Sigmoid colon (tissue), 7 donors: ENCODE measurements around the gene CUTC. TPM values are rescaled to one million over a fixed set of nuclear protein-coding genes. Genes with fewer than 3 reads are reported as not detected.

Experiments used
- DNase-seq: peaks from one replicate; pipeline ENCODE4 v3.0.0-alpha.2; 2019
- H3K27ac ChIP-seq, 4 donors: fragments of 200-600 bp; sonication (generic); one replicate each; pipeline ENCODE4 v1.5.1; 2016 to 2019; ENCODE audit warnings: mild to moderate bottlenecking in 1 of 4
- H3K27me3 ChIP-seq, 3 donors: fragments of 200-600 bp; sonication (generic); one replicate each; pipeline ENCODE4 v1.5.1; 2019; ENCODE audit warnings: mild to moderate bottlenecking in 1 of 3
- H3K36me3 ChIP-seq, 4 donors: fragments of 200-600 bp; sonication (generic); one replicate each; pipeline ENCODE4 v1.5.1; 2016 to 2019
- H3K4me1 ChIP-seq, 4 donors: fragments of 200-600 bp; sonication (generic); one replicate each; pipeline ENCODE4 v1.5.1; 2017 to 2019
- H3K4me3 ChIP-seq, 4 donors: fragments of 200-600 bp; sonication (generic); one replicate each; pipeline ENCODE4 v1.5.1; 2017 to 2019; ENCODE audit warnings: mild to moderate bottlenecking in 2 of 4, moderate library complexity in 1 of 4
- H3K9me3 ChIP-seq, 4 donors: fragments of 200-600 bp in 3 of 4; sonication (generic) in 3 of 4; one replicate each; pipeline versions ENCODE4 v1.5.1 to v1.6.1; 2013 to 2019
- CTCF ChIP-seq, 4 experiments: fragments of 450-650 bp in 3 of 4; fragments of 200-600 bp in 1 of 4; IDR thresholded peaks; one replicate each; pipeline ENCODE4 v1.5.1; 2016 to 2019; ENCODE audit warnings: antibody characterized with exemption in 4 of 4, mild to moderate bottlenecking in 3 of 4, moderate library complexity in 2 of 4
- EP300 ChIP-seq, 4 donors: sonication (generic); formaldehyde crosslinking; IDR thresholded peaks; one replicate each; pipeline ENCODE4 v1.6.1; 2017; ENCODE audit warnings: antibody characterized with exemption in 4 of 4
- POLR2A ChIP-seq, 2 donors: fragments of 450-650 bp; IDR thresholded peaks; one replicate each; pipeline ENCODE4 v1.6.1; 2016; ENCODE audit warnings: antibody characterized with exemption in 2 of 2, mild to moderate bottlenecking in 2 of 2, moderate library complexity in 2 of 2
- POLR2AphosphoS5 ChIP-seq, 4 donors: sonication (generic); formaldehyde crosslinking; IDR thresholded peaks; one replicate each; pipeline ENCODE4 v1.6.1; 2017; ENCODE audit warnings: antibody characterized with exemption in 4 of 4
- WGBS, 2 donors: extraction: QIAGEN DNeasy Blood & Tissue Kit; methylation state at CpG; one replicate each; pipeline ENCODE4 v1.1.7; 2013; 5-methylcytosine and 5-hydroxymethylcytosine counted together
- intact Hi-C: fragments of 100-400 bp; cut with DNase I; formaldehyde crosslinking; loops from one replicate; pipeline ENCODE4 v1.15.1; 2023
- polyA plus RNA-seq, 3 donors: library from polyadenylated mRNA; stranded (reverse); fragments of 200-250 nt; gene quantifications; one replicate each; pipeline ENCODE4 v1.2.3, GENCODE V29; 2013
- total RNA-seq, 4 donors: library from RNA; depleted of rRNA; stranded (reverse); fragments of >200 nt; gene quantifications; one replicate each; pipeline ENCODE4 v1.1.0, GENCODE V29; 2016
- donor health status: healthy with polysubstance abuse.
- donor health status: Bipolar disorder and iron deficiency.
- donor health status: healthy.

Gene CUTC
- total and polyA plus RNA-seq, 7 donors = 16.4 to 30.7 (median 29.4) TPM

DNA sequence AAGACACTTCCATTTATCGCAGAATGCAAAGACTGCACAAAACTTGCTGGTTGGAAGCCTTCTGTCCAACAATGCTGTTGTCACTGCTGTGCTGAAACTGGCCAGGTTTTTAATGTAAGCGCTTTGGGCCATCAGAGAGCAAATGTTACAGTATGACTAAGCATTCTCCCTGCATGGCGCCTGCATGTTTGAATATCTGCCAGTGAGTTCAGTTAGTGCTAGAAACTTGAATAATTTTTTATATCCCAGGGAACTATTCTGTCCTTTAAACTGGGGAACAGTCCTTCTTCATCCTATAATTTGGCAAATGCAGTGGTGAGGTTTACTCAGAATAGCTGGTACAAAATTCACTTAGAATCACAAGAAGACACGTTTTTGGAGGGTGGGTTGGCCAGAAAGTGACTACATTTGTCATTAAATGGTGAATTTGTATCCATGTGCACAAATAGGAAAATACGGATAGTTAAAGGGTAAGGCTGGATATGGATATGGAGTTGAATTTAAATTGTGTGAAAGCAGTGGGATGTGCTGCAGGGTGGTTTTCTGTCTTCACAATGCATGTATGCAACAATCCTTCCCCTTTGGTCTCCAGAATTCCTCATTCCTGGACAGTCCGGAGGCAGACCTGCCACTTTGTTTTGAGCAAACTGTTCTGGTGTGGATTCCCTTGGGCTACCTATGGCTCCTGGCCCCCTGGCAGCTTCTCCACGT is 52.1 kb downstream of the CUTC start:
- intact Hi-C loops = no loop called here
- no peak for DNase-seq
- 85 to 86% methylated on average over 7 of the region's 7 CpGs for WGBS, 2 donors
- Histone ChIP-seq H3K9me3 (no peaks in the 10 kb centered on the region), H3K4me1 (peaks cover 0 to 32% (median 27%) of the 10 kb centered on the region in 4 donors), H3K27ac (peak overlapping the region in 2 of 4 donors; percentile 4 to 59), H3K36me3 (no peaks in the 10 kb centered on the region), H3K27me3 (no peaks in the 10 kb centered on the region), H3K4me3 (no peak overlapping the region)
- TF ChIP-seq CTCF (IDR thresholded peaks at IDR 0.05) = no peak
- no peak for TF ChIP-seq EP300 (IDR thresholded peaks at IDR 0.05)
- peak in 1 of 4 donors; percentile 21 for TF ChIP-seq POLR2AphosphoS5 (IDR thresholded peaks at IDR 0.05)
- TF ChIP-seq POLR2A (IDR thresholded peaks at IDR 0.05) = no peak

- intact Hi-C loops = no loop called here
- no peak for TF ChIP-seq POLR2AphosphoS5 (IDR thresholded peaks at IDR 0.05)
- TF ChIP-seq EP300 (IDR thresholded peaks at IDR 0.05) = no peak
- no peak for TF ChIP-seq CTCF (IDR thresholded peaks at IDR 0.05)
- TF ChIP-seq POLR2A (IDR thresholded peaks at IDR 0.05) = no peak
- no peak for DNase-seq
- H3K36me3 ChIP-seq = no peaks in the 10 kb centered on the region
- H3K4me1 ChIP-seq = peaks cover 0 to 28% (median 24%) of the 10 kb centered on the region in 4 donors
- peak overlapping the region in 2 of 4 donors; percentile 4 to 59 for H3K27ac ChIP-seq
- no peaks in the 10 kb centered on the region for H3K9me3 ChIP-seq
- 88 to 90% methylated on average over 6 of the region's 6 CpGs for WGBS, 2 donors
- no peaks in the 10 kb centered on the region for H3K27me3 ChIP-seq
- H3K4me3 ChIP-seq = no peak overlapping the region
These were observed 52.9 kb downstream of the CUTC start for GRCh38 chr10:99784727-99785441.

GRCh38 chr10:99785646-99786045 is 53.6 kb downstream of the CUTC start:
- no peak for DNase-seq
- Histone ChIP-seq H3K4me3 (no peak overlapping the region), H3K4me1 (peaks cover 0 to 28% (median 22%) of the 10 kb centered on the region in 4 donors), H3K9me3 (no peaks in the 10 kb centered on the region), H3K27ac (no peak overlapping the region), H3K36me3 (no peaks in the 10 kb centered on the region), H3K27me3 (no peaks in the 10 kb centered on the region)
- 95 to 97% methylated on average over 6 of the region's 6 CpGs for WGBS, 2 donors
- TF ChIP-seq POLR2AphosphoS5 (IDR thresholded peaks at IDR 0.05) = no peak
- no peak for TF ChIP-seq POLR2A (IDR thresholded peaks at IDR 0.05)
- TF ChIP-seq EP300 (IDR thresholded peaks at IDR 0.05) = no peak
- TF ChIP-seq CTCF (IDR thresholded peaks at IDR 0.05) = no peak
- intact Hi-C loops = no loop called here

GRCh38 chr10:99787311-99787710 is 55.3 kb downstream of the CUTC start:
- Histone ChIP-seq H3K4me3 (no peak overlapping the region), H3K36me3 (no peaks in the 10 kb centered on the region), H3K27me3 (no peaks in the 10 kb centered on the region), H3K4me1 (peaks cover 0 to 28% (median 22%) of the 10 kb centered on the region in 4 donors), H3K27ac (no peak overlapping the region), H3K9me3 (no peaks in the 10 kb centered on the region)
- DNase-seq = no peak
- TF ChIP-seq CTCF (IDR thresholded peaks at IDR 0.05) (no peak), POLR2A (IDR thresholded peaks at IDR 0.05) (no peak), POLR2AphosphoS5 (IDR thresholded peaks at IDR 0.05) (no peak), EP300 (IDR thresholded peaks at IDR 0.05) (no peak)
- intact Hi-C loops = no loop called here
- WGBS, 2 donors = 90 to 94% methylated on average over 5 of the region's 5 CpGs
